ENCODE data around the gene TSPAN32.

TSPAN32 gene

GRCh38 chr11:2272946-2273280 lies 28.9 kb upstream of the TSPAN32 start:
- H2AFZ ChIP-seq (ENCODE audit: low read depth, low read length), result no peak overlapping the region
- no peaks in the 10 kb centered on the region for H3K79me2 ChIP-seq (ENCODE audit: insufficient read depth, low read length)
- H3K4me1 ChIP-seq (ENCODE audit: insufficient read depth, low read length), result peaks cover 22% of the 10 kb centered on the region
- TF ChIP-seq, protein P1, sequence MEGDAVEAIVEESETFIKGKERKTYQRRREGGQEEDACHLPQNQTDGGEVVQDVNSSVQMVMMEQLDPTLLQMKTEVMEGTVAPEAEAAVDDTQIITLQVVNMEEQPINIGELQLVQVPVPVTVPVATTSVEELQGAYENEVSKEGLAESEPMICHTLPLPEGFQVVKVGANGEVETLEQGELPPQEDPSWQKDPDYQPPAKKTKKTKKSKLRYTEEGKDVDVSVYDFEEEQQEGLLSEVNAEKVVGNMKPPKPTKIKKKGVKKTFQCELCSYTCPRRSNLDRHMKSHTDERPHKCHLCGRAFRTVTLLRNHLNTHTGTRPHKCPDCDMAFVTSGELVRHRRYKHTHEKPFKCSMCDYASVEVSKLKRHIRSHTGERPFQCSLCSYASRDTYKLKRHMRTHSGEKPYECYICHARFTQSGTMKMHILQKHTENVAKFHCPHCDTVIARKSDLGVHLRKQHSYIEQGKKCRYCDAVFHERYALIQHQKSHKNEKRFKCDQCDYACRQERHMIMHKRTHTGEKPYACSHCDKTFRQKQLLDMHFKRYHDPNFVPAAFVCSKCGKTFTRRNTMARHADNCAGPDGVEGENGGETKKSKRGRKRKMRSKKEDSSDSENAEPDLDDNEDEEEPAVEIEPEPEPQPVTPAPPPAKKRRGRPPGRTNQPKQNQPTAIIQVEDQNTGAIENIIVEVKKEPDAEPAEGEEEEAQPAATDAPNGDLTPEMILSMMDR (IDR thresholded peaks at IDR 0.05; ENCODE audit: borderline replicate concordance, extremely low read depth, low read length, poor library complexity, severe bottlenecking), result no peak
- no peak for TF ChIP-seq EZH2 (IDR thresholded peaks at IDR 0.05; ENCODE audit: borderline replicate concordance, low read depth, low read length, severe bottlenecking)
- no peaks in the 10 kb centered on the region for H3K36me3 ChIP-seq (ENCODE audit: insufficient read depth, low read length)
- H3K9ac ChIP-seq (ENCODE audit: low read depth, low read length), result no peak overlapping the region
- H3K27me3 ChIP-seq (ENCODE audit: insufficient read depth, low read length, poor library complexity), result no peaks in the 10 kb centered on the region
- no peak overlapping the region for H3K4me2 ChIP-seq (ENCODE audit: insufficient read depth, low read length)
- no peak overlapping the region for H3K4me3 ChIP-seq (ENCODE audit: low read depth in 1 of 2, low read length in 2 of 2)
- H3K27ac ChIP-seq (ENCODE audit: low read length), result no peak overlapping the region
- no peaks in the 10 kb centered on the region for H3K9me3 ChIP-seq (ENCODE audit: insufficient read depth, low read length, severe bottlenecking)
- no peak for ATAC-seq (ENCODE audit: insufficient read depth, low read depth)
- no peaks in the 10 kb centered on the region for H4K20me1 ChIP-seq (ENCODE audit: insufficient read depth, low read length)
- peak; percentile 3 for DNase-seq

DNA sequence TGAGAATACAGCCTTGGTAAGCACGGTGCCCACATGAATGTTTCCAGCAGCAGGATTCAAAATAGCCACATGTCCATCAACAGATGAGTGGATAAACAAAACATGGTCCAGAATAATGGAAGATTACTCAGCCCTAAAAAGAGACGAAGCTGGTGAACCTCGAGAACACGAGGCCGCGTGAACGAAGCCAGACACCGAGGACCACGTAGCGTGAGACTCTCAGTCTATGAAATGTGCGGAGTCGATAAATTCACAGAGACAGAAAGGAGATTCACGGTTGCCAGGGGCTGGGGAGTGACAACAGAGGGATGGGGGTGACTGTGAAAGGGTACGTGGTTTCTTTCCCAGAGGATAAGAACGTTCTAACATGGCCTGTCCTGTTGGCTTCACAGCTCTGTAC lies 28.5 kb upstream of the TSPAN32 start:
- peaks cover 18% of the 10 kb centered on the region for H3K4me1 ChIP-seq (ENCODE audit: insufficient read depth, low read length)
- ATAC-seq (ENCODE audit: insufficient read depth, low read depth), result no peak
- no peak overlapping the region for H3K9ac ChIP-seq (ENCODE audit: low read depth, low read length)
- H3K79me2 ChIP-seq (ENCODE audit: insufficient read depth, low read length), result no peaks in the 10 kb centered on the region
- H4K20me1 ChIP-seq (ENCODE audit: insufficient read depth, low read length), result no peaks in the 10 kb centered on the region
- H3K9me3 ChIP-seq (ENCODE audit: insufficient read depth, low read length, severe bottlenecking), result no peaks in the 10 kb centered on the region
- no peak overlapping the region for H3K27ac ChIP-seq (ENCODE audit: low read length)
- no peak overlapping the region for H3K4me2 ChIP-seq (ENCODE audit: insufficient read depth, low read length)
- no peak for DNase-seq
- H2AFZ ChIP-seq (ENCODE audit: low read depth, low read length), result no peak overlapping the region
- H3K4me3 ChIP-seq (ENCODE audit: low read depth in 1 of 2, low read length in 2 of 2), result no peak overlapping the region
- TF ChIP-seq, protein P1 (IDR thresholded peaks at IDR 0.05; ENCODE audit: borderline replicate concordance, extremely low read depth, low read length, poor library complexity, severe bottlenecking), result no peak
- no peak for TF ChIP-seq EZH2 (IDR thresholded peaks at IDR 0.05; ENCODE audit: borderline replicate concordance, low read depth, low read length, severe bottlenecking)
- no peaks in the 10 kb centered on the region for H3K27me3 ChIP-seq (ENCODE audit: insufficient read depth, low read length, poor library complexity)
- H3K36me3 ChIP-seq (ENCODE audit: insufficient read depth, low read length), result no peaks in the 10 kb centered on the region

GRCh38 chr11:2273771-2274170 lies 28.0 kb upstream of the TSPAN32 start:
- H3K27me3 ChIP-seq (ENCODE audit: insufficient read depth, low read length, poor library complexity), result no peaks in the 10 kb centered on the region
- H3K36me3 ChIP-seq (ENCODE audit: insufficient read depth, low read length), result no peaks in the 10 kb centered on the region
- DNase-seq (no peak), ATAC-seq (ENCODE audit: insufficient read depth, low read depth) (no peak)
- H3K4me1 ChIP-seq (ENCODE audit: insufficient read depth, low read length), result peaks cover 13% of the 10 kb centered on the region
- H3K79me2 ChIP-seq (ENCODE audit: insufficient read depth, low read length), result no peaks in the 10 kb centered on the region
- no peaks in the 10 kb centered on the region for H3K9me3 ChIP-seq (ENCODE audit: insufficient read depth, low read length, severe bottlenecking)
- no peak overlapping the region for H3K4me2 ChIP-seq (ENCODE audit: insufficient read depth, low read length)
- no peak overlapping the region for H3K4me3 ChIP-seq (ENCODE audit: low read depth in 1 of 2, low read length in 2 of 2)
- H3K27ac ChIP-seq (ENCODE audit: low read length), result no peak overlapping the region
- TF ChIP-seq EZH2 (IDR thresholded peaks at IDR 0.05; ENCODE audit: borderline replicate concordance, low read depth, low read length, severe bottlenecking), result no peak
- TF ChIP-seq, protein P1 (IDR thresholded peaks at IDR 0.05; ENCODE audit: borderline replicate concordance, extremely low read depth, low read length, poor library complexity, severe bottlenecking), result no peak
- no peak overlapping the region for H3K9ac ChIP-seq (ENCODE audit: low read depth, low read length)
- H2AFZ ChIP-seq (ENCODE audit: low read depth, low read length), result no peak overlapping the region
- no peaks in the 10 kb centered on the region for H4K20me1 ChIP-seq (ENCODE audit: insufficient read depth, low read length)
